GM19452 (cell line): ENCODE data around the gene ZC3H14.

Experiments used
- ATAC-seq: cut with Tn5 transposase; IDR thresholded peaks from one replicate; pipeline ENCODE4 v1.9.1; 2021; ENCODE audit not compliant: unreplicated experiment

The ZC3H14 gene

DNA sequence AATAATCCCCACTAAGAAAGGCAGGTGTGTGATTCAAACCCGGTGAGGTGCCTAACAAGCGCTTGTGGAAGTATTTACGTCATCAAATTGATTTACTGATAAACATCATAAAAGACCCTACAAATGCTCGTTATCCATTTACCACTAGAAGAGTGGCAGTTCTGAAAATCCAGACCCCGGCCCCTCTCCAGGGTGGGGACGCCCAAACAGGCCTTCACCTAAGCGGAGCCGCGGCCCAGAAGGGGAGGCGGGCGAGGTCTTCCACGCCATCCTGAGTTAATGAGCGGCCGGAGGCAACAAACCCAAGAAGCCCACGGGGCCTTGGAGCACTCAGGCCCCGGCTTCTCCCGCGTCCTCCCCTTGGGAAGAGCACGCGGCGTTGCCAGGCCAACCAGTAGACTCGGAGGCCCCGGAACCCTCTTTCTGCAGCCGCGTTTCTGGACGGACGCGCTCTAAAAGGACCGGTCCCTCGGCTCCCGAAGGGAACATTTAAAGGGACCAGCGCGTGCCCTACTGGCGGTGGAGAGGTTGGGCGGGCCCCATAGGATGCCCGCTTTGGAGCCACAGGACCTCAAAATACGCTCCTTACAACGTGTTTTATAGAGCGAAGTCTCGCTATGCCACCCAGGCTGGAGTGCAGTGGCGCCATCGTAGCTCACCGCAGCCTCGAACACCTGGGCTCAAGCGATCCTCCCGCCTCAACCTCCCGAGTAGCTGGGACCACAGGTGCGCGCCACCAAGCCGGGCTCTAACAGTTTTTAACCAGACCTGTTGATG is 11.6 kb upstream of the ZC3H14 start:
- ATAC-seq: no peak

DNA sequence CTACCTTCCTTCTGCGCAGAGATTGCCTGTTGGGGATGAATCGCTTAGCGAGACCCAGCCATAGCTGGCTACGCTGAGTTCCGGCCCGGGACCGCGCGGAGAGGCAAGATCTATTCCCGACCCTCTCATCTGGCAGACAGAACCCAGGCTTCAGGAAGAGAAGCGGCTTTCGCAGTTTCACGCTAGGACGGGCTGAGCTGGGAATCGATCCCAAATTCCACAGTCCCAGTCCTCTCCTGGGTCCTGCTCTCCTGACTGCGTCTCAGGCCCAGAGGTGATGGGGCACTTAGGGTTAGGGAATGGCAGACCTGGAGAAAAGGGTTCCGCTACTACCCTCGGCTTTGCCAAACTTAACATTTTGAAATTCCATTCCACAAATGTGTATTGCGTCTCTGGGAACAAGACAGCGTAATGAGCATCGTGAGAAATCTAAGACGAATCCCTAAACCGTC is 10.8 kb upstream of the ZC3H14 start:
- ATAC-seq: no peak

DNA sequence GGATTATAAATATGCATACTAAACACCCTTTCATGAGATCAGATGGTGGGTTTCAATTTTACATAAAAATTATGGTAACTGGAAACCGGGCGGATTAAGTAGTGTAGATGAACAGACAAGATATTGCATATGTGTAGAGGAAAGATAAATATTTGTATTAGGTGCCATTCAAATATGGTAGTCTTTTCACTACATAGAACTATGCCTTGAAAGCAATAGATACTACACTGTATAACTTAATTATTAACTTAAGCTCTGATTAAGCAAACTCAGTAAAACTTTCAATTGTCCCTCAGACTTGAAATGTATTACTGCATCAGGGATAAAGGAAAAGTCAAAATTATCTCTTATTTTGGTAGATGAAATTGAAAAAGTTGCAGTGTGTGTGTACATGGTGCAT is 10.0 kb upstream of the ZC3H14 start:
- ATAC-seq: no peak

DNA sequence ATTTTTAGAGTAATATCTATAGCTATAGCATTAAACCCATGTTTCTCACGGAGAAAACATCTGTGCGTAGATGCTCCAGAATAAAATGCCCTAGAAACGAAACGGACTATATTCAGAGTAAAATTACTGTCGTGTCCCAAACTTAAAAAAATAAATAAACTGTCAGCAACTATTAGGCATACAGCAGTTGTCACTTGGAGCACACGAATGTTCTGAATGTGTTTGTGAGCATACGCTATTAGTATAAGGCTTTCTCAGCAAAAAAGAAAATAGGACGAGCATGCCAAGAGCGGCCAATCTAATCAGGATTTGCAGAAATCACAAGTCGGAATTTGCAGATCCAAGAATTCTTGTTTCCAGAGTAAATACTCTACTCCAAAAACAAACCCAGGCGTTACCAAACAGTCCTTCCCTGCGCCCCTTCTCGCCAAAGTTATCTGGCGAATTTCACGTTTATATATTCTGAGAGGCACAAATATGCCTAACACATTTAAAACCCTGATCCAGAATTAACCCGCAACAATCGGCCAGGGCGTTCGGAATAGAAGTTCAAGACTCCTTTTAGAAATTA is 8.9 kb upstream of the ZC3H14 start:
- ATAC-seq: no peak

DNA sequence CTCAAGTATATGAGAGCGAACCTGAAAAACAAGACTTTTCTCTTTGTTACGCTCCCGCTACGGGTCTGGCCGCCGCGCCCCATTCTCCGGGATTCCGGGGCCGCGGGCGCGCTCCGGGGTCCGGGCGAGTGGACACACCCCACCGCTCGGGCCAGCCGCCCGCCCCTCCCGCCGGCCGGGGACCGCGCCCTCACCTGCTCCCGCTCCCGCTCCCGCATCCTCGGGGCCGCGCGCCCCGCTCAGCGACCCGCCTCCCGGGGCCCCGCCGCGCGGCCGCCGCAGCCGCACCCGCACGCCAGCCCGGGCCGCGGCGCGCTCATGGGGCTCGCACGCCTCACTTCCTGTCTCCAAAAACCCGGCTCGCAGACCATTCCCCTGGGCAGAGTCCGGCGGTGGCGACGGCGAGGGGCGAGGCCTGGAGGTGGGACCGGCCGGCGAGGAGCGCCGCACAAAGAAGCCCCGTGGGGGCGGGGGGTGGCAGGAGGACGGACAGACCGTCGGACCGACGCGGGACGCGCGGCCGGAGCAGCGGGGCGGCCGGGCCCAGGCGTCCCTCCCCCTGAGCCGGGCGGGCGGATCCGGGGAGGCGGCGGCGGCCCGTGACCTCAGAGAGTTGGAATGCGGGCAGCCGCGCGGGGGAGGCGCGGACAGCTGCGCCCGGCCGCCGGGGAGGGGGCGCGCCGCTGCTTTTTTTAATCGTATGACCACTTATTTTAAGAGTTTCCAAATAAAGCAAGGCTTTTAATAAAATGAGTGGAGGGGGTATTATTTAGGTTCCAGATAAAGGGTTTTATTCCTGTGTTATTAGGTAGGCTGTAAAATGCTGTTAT is 8.2 kb upstream of the ZC3H14 start, which contains the start of gene PTPN21:
Gene PTPN21 (minus strand): TSS at position 551 of the 830 bp plus-strand sequence. CDS start 4,590 bp downstream, outside the sequence.
- peak; percentile 48 for ATAC-seq

DNA sequence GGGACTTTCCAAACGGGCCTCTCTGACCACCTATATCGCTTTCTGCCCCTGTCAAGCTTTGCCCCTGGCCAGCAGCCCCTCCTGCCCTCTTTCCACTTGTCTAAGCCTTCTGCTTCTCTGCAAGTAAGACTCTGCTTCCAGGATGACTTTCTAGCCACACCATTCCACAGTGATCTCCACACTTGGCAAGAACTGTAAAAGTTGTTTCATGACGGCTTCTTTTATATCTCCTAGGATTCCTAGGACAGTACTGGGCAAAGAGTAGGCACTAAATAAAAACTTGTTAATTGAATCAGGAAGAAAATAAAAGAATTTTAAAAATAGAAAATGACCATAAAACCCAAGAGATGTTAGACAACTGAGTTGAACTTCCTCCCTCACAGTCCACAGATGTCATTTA is 6.3 kb upstream of the ZC3H14 start:
- no peak for ATAC-seq

DNA sequence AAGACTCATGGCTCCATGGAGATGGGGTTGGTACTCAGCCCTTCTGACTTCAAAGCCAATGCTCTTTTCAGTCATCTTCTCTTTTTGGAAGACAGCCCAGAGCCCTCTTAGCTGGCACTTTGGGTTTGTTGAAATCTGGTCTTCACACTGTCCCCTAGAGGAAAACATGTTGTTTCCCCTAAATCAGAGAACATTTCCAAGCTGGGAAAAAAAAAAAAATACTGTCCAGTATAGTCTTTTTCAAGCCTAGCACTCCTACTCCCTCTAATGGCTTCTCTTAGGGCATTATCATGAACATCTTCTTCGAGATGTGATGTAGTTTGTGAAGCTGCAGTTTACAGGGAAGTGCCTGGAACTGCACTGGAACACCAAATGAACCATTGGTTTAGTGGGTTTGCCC is 3.0 kb upstream of the ZC3H14 start:
- no peak for ATAC-seq

DNA sequence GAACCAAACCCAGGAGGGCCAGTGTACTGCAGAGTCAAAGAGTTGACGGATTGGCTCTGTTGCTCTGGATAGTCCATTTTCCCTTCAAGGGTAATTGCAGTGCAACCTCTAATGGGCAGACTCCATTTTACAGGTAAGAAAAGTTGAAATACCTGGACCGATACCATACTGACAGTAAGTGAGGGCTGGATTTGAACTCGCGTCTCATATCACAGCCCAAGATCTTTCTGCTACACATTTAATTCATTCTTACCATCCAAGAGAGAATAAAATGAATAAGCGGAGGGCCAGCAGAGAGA is 356 bp upstream of the ZC3H14 start:
- ATAC-seq: no peak

DNA sequence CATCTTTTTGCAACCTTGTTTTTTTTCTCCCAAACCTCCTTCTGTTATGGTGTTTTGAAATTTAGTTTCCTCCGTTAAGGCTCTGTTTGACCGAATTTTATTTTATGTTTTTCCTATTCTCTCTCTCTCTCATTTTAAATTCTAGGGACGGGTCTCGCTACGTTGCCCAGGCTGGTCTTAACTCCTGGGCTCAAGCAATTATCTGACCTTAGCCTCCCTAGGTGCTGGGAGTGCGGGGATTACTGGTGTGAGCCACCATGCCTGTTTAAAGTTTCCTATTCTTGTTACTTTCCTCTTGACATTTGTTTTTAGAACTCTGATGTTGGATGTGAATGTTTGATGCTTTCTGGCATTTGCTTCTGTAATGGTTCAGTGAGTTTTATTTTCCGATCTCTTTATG is 1.0 kb downstream of the ZC3H14 start:
- ATAC-seq: no peak

DNA sequence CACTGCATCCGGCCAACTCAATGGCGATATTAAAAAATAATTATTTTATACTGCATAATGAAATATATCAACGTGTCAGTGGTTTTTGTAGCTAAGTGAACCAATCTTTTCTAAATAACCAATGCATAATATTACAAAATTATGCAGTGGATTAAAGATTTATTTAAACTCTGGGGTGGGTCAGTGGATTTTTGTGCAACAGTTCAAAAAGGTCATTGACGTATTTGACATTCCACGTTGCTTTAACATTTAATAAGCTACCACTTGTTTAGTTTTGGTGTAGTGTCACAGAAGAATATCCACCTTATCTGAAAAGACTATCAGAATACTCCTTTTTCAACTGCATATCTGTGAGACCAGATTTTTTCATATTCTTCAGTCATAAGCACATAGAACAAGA is 2.6 kb downstream of the ZC3H14 start:
- ATAC-seq: no peak

DNA sequence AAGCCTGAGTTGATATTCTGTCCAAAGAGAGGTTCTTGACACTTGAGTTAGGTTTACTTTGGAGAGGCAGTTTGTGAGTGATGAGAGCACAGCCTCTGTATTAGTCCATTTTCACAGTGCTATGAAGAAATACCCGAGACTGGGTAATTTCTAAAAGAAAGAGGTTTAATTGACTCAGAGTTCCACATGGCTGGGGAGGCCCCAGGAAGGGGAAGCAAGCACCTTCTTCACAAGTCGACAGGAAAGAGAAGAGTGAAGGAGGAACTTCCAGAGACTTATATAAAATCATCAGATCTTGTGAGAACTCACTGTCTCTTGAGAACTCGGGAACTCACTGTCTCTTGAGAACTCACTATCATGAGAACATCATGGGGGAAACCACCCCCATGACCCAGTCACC is 5.4 kb downstream of the ZC3H14 start:
- ATAC-seq: no peak

DNA sequence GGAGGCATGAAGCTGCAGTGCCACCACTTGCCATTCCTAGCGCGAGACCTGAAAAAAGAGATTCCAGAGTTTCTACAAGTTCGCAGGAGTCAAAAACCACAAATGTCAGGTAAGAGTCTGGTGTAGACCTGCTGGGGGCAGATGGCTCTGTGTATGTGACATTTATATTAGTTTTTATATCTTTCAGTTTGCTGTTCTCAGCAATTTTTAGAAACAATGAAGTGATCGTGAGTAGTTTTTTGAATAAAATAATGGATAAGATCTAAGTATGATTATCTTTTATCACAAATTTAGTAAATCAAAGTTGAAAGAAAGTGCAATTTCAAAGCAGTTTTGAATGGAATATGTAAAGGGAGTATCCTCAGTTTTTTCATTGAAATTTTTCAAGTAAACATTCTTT is 9.3 kb downstream of the ZC3H14 start:
- ATAC-seq: no peak

DNA sequence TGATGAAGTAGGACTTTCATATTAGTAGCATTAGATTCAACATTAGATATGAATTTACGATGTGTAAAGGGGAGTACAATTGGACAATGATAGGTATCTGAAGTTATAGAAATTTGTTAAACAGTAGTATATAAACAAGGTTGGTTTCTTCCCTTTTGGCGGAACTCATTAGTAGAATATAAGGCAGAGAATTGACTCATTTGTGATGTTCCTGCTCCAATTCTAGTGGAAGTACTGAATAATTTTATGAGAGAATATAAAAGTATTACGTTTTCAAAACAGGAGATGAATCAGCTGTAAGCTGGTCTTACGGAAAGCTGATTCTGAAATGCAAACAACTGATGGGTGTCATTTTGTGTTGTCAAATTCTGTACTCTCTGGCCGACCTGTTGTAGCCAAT is 13.4 kb downstream of the ZC3H14 start:
- ATAC-seq: no peak

DNA sequence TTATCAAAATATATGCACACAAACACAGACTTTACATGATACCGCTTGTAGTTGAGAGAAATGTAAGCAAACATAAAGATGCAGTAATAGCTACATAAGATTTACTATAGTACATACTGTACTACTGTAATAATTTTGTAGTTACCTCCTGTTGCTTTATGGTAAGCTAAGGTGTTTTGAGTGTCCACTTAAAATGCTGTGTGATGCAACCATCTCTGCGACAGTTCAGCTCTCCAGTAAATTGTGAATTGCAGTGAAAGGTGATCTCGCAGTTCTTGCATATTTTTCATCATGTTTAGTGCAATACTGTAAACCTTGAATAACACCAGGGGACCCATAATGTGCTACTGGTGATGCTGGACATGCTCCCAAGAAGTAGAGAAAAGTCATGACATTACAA is 21.6 kb downstream of the ZC3H14 start:
- ATAC-seq: no peak

DNA sequence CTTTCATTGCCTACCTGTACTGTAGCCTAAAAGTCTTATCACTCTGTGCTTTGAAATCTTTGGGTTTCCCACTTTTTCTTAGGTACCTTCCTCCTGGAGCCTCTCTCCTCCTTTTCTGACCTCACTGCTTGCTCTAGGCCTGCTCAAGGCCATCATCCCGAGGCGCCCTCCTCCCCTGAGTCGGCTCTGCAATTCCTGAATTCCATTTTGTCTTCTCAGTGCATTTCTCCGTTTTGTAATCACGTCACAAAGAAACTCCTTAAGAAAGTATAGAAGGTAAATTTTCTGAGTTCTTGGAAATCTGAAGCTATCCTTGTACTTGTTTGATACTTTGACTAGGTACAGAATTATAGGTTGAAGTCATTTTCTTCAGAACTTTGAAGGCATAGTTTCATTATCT is 25.2 kb downstream of the ZC3H14 start:
- ATAC-seq: no peak

DNA sequence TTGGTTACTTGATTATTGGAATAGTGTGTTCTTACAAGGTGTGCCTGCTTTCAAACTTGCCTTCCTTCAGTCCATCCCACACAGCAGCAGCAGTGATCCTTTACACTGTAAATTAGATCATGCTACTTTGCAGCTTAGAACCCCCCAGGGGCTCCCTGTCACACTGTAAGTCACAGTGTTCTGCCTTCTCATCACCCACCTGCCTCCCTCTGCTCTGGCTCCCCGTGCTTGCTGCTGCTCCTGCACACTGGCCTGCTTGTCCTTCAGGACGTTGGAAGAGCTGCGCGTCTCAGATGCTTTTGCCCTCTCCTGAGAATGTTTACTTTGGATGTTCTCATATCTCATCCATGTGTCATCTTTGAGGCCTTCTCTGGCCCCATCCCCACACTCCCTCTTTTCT is 27.3 kb downstream of the ZC3H14 start:
- ATAC-seq: no peak

DNA sequence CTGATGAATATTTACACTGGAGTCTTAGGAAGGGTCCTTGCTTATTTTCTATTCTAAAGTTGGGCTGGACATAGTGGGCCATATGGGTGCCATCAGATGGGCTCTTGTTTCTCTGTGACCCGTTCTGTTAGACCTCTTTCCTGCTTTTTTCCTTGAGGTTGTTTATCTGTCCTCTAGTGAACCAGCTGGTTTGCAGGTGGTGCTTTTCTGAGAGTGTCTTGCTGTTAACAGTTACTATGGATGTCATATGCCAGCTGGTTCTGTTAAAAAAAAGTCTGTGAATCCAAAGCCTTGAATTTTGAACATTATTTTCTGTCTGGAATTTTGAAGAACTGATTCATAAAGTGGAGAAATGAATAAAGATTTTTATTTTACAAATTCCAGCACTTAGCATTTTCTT is 29.2 kb downstream of the ZC3H14 start:
- no peak for ATAC-seq

DNA sequence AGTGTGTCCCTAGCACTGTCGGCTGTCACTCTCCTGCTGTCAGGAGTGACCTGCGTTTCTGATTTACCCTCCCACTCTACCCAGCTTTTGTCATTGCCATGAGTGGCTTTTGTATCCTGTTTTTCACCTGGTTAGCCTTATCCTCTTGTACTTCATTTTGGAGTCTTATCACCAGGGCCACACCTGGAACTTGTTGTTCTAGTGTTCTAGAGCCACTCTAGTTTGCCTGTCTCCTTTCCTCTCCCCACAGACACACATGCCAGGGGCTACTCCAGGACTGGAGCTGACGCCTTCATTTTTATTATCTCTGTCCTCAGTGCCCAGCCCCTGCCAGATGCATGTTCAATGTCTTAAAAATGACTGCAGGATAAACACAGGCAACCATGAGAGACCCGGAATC is 34.2 kb downstream of the ZC3H14 start:
- no peak for ATAC-seq

DNA sequence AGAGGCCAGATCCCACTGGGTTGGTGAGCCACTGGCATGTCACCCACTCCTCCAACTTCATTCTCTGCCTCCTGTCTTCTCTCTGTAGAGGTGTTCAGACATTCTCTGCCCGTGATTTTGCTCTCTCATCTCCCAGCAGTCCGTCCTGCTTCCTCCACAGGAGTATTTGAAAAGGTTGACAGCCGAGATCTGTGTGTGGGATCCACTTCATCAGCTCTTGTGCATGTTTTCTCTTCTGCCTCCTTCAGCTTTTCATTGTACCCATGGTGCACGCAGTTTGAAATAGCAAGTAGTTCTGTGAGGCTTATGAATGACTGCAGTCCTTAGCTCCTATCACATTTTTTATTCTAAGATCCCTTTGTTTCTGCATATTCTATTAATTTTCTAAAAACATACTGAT is 34.8 kb downstream of the ZC3H14 start:
- ATAC-seq: no peak

DNA sequence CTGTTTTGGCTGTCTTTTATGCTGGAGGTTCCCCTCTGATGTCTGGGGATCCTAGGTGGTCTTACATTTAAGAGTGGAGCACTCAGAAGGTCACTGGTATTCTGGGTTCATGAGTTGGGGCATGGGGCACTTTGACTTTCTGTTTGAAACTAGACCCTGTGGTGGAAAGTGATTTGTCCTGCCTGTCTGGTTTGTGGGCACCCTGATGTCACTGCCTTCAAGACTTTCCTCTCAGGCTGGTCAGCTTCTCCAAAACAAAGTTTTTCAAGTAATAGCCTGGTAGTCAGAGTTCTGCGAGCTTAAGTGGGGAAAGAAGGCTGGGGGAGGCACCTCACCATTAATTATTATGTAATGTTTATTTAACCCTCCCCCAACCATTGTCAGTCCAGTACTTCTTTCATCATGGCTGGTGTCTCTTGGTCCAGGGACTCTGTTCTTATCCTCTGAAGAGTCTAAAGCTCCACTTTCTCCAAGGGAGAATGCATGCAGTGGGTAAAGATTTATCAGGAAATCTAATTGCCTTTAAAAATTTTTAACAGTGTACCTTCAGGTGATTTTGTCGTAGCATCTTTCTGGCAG is 35.3 kb downstream of the ZC3H14 start:
- no peak for ATAC-seq

DNA sequence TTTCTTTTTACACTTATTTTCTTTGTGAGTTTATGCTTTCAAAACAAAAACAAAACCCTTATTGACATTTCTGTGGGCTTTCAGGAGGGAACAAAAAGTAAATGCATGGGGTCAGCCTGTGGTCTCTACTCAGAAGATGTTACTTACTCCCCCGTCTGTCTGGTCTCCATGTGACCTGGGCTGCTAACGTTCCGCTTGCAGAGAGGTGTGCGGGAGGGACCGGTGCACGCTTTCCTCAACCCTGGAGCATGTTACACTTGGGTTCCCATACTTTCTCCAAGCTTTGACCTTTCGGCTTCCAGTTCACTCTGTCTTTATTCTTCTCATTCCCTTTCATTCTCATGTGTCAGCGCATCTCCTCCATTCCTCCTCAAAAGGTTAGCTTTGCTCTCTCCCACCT is 36.5 kb downstream of the ZC3H14 start:
- peak; percentile 26 for ATAC-seq
